HL-60 (cell line): ENCODE measurements around the gene UBE2M.

Experiments
- CTCF ChIP-seq: IDR thresholded peaks from one replicate; pipeline ENCODE4 v1.5.1; 2011; ENCODE audit warnings: low read length, control low read depth, inconsistent platforms; ENCODE audit not compliant: insufficient read depth
- GABPA ChIP-seq: IDR thresholded peaks from 2 replicates; pipeline ENCODE4 v1.6.1; 2012; ENCODE audit warnings: low read depth
- POLR2AphosphoS5 ChIP-seq: IDR thresholded peaks from 2 replicates; pipeline ENCODE4 v1.6.1; 2012; ENCODE audit warnings: low read depth
- REST ChIP-seq: IDR thresholded peaks from 2 replicates; pipeline ENCODE4 v1.6.1; 2012; ENCODE audit warnings: low read depth; ENCODE audit not compliant: insufficient replicate concordance
- SPI1 ChIP-seq: IDR thresholded peaks from 2 replicates; pipeline ENCODE4 v1.6.1; 2012; ENCODE audit warnings: low read depth, mild to moderate bottlenecking, borderline replicate concordance

- TF ChIP-seq CTCF (no peak), POLR2AphosphoS5 (no peak; the same call in 1 of the 2 replicates), REST (no peak), GABPA (no peak), SPI1 (no peak)
Measured at GRCh38 chr19:58547323-58548312, 10.8 kb downstream of the UBE2M start.
